Measurements from ENCODE around the gene CD86.
"Not testable (repeated sequence)": the region's sequence is repeated elsewhere in the genome, so short reads cannot be mapped to it uniquely, and the experiment has no call there.

Gene CD86

GRCh38 chr3:122055215-122055614 lies at the start of gene CD86:
Gene CD86, plus strand, starts transcription at chr3:122055362. Its CDS starts 128 bp downstream, at chr3:122055490.
- DNase-seq, result no peak

DNA sequence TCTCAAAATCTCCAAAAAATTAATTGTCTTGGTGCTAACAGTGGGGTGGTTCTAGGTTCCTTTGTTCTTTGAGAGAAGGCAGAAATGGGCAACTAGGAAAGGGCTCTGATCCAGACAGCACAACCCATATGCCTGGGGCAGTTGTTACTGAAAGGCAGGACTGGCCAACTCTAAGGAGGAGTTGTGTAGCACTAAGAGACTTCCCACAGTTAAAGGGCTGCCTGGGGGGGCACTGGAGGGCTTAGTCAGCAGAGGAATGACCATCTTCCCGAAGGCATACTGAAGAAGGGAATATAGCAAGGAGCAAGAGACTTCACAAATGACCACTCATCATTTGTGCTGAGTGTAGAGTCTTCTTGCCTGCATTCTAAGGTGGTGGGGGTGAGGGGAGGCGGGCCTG lies 48.9 kb upstream of the CD86 start:
- DNase-seq, result no peak

GRCh38 chr3:122008166-122008565 lies 47.0 kb upstream of the CD86 start:
- DNase-seq, result no peak

DNA sequence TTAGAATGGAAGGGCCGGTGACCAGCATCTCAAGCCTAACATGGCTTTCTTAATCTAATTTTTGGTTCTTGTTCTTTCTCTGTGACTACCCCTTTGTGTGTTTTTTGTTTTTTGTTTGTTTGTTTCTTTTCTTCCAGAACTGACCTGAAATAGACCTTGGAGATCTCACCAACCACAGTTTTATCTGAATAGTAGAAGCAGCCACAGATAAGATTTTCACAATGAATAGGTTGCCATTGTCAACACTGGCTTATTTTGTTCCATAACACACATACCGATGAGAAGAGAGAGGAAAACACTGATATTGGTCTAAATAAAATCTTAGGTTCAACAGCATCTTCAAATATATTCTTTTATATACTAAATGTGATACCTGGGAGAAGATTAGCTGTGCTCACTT lies 44.7 kb upstream of the CD86 start:
- DNase-seq, result no peak

GRCh38 chr3:122011396-122011795 lies 43.8 kb upstream of the CD86 start:
- DNase-seq, result no peak

GRCh38 chr3:122012821-122013220 lies 42.3 kb upstream of the CD86 start:
- DNase-seq, result no peak

GRCh38 chr3:122013448-122013925 lies 41.7 kb upstream of the CD86 start:
- DNase-seq, result no peak

DNA sequence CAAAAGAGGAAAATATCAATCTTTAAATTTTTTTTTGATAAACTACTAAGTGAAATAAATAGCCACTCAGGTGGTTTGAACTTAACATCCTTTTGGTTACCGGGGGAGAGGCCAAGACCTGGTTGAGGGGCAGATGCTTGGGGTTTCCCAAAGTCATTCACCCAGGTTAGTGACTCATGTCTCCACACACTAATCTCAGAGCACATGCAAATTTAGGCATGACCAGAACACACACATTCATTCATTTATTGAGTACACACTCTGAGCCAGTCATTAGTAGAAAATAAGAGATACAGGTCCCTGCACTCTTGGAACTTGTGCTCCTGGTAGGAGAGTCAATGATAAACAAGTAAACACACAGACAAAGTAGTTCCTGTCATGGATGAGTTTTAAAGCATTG lies 40.4 kb upstream of the CD86 start:
- DNase-seq, result no peak

DNA sequence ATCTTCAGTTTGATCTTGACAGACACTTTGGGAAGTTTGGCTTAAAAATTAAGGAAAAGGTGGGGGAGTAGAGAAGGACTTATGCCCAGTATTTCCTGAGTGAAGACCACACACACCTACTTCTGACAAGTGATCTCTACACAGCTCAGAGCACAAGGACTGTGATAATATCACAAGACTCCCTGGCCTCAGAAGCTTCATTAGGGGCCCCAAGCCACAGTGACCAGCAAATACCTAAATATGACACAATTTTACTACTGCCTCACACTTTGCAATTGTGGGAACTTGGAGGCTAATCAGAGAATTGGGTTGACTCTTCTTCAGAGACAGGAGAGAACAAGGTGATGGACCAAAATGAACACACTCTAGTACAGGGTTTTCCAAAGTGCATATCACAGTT lies 35.7 kb upstream of the CD86 start:
- DNase-seq, result no peak

DNA sequence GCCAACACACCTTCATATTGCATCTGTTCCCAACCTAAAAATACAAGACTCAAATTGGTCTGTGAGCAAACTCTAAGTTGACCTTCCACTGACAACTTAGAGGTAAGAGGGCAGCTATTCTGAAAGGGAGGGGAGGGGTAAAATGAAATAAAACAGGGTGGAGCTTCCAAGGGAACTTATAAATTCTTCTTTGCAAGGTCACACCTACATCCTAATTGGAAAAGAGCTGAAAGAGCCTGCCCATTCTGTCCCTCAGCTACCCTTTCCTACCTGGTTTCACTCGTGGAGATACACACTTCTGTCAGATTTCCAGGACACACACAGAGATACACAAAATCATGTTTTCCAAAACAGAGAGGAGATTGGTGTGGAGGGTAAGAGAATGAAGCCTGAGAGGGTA lies 34.1 kb upstream of the CD86 start:
- DNase-seq, result no peak

GRCh38 chr3:122021811-122022401 lies 33.3 kb upstream of the CD86 start, which contains the start of gene ILDR1:
Gene ILDR1, minus strand, starts transcription at chr3:122022247. Its CDS starts 170 bp downstream, at chr3:122022077.
- no peak for DNase-seq

GRCh38 chr3:122023335-122023910 lies 31.7 kb upstream of the CD86 start:
- no peak for DNase-seq

DNA sequence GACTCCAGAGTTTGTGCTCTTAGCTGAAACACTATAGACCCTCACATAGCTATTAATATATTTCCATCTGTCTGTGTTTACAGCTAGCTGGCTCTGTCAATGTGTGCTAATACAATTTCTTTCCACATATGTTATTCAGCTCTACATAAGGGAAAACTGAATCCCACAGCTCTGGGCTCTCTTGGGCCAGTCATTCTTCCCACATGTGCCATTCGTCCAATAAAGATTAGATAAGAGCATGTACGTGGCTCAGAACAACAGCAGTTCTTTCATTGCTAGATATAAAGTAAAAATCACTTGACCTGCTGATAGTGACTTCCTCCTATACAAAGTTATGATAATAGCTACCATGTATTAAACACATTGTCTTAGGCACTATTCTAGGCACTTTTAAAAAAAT lies 30.4 kb upstream of the CD86 start:
- DNase-seq, result no peak

DNA sequence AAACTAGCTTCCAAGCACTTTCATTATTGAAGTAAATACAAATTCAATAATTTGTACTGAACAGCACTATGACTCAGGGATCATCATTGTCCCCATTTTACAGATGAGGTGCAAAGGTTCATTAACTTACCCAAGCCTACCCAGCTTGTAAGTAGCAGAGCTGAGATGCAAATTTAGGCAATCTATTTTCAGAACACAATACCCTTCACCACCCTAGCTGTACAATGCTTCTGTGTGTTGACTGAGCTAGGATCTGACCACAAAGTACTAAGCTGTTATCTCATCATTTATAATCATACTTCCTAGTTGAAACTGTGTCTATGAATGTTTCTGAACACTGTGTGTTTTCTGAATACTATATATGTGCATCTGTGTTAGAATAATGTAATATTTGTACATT lies 29.9 kb upstream of the CD86 start:
- no peak for DNase-seq

DNA sequence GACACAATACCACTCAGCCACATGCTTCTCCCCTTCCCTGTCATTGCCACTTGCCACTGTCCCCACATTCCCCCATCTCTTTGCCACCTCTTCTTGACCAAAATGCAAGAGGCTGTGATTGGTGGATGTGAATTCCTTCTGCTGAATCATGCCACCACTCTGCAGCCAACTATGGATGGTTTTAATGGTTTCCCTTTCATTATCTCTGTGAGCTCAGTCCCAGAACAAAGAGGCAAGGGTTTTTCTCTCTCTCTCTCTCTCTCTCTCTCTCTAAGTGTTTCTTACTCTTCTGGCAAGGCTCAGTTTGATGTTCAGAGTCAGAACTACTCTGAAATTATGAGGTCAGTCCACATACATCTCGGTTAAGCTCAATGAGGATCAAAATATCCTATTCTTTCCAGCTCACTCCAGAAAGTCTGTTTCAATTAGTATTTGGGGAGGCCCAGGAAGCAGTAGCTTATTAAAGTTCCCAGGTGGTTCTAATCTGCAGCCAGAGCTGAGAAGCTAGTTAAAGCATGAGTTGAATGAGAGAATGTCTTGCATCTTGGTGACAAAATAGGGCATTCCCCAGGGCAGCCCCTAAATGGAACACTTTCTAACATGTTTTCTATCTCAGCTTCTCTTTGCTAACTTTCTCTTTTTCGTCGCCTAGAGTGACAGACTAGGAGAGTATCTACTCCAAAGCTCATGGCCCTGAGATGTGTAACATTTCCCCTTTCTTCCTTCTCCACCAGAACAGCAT lies 24.6 kb upstream of the CD86 start:
- no peak for DNase-seq

DNA sequence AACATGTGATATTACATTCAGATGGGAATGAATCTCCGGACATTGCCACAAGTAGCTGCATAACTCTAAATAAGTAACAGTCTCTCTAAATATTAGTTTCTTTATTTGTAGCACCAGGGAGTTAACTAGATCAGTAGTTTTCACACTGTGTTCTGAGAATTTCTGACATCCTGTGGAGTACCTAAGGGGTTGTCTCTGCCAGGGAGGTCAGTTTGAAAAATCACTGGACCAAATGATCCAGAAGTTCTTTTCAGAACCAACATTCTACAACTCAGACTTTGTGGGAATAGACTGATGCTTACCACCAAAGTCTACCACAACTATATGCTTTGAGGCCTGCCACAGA lies 24.1 kb upstream of the CD86 start:
- no peak for DNase-seq

GRCh38 chr3:122032531-122032930 lies 22.6 kb upstream of the CD86 start:
- no peak for DNase-seq

DNA sequence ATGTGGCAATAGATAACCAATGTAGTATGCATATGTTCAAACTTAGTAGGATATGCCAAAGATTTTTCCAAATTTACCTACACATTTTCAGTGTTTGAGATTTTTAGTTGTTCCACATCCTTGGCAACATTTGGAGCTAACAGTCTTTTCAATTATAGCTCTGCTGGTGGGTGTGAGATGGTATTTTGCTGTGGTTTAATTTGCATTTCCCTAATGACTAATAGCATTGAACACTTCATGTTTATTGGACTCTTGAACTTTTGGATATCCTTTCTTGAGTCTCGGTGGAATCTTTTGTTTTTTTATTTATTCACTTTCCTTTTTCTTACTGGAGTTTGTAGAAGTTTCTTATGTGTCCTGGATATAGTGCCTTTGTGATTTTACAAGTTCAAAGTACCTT lies 22.1 kb upstream of the CD86 start:
- DNase-seq, result no peak

GRCh38 chr3:122047296-122047695 lies 7.9 kb upstream of the CD86 start:
- DNase-seq, result not testable (repeated sequence)

DNA sequence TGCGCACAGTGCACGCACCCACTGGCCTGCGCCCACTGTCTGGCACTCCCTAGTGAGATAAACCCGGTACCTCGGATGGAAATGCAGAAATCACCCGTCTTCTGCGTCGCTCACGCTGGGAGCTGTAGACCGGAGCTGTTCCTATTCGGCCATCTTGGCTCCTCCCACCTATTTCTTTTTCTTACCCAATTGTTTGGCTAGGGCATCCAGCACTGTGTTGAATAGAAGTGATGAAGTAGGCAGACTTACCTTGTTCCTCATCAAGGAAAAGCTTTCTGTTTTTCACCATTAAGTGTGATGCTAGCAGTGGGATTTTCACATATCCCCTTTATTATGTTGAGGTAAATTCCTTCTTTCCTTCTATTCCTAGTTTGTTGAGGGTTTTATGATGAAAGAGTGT lies 7.4 kb upstream of the CD86 start:
- not testable (repeated sequence) for DNase-seq

DNA sequence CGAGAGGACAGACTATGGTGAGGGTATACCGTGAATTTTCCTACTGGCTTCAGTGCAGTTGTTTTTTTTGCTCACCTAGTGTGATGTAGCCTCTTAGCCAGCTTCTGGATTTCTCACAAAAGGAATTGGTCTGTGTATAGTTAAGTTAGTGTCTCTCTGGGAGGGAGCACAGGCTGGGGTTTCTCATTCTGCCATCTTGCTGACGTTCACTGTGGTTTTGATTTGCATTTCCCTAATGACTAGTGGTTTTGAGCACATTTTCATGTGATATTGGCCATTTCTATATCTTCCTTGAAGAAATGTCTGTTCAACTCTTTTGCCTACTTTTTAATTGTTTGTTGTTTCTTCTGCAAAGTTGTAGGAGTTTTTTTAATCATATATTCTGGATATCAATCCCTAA lies 2.2 kb upstream of the CD86 start:
- DNase-seq, result no peak

DNA sequence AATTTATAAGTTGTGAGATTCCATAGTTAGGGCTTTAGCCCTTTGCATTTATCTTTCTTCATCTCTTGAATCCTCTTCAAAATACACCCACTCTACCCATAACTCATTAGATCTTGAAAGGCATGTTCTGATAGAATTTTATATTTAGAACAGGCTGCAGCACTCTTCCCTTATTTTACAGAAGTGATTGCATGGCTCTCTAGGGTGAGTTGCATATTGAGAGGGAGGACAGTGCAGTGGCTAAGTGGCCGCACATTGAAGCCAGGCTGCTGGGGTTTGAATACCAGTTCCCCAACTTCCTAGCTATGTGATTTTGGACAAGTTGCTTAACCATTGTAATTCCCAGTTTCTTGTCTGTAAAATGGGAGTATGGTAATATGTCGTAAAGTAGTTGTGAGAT lies 2.5 kb downstream of the CD86 start:
- no peak for DNase-seq

- DNase-seq, result no peak
These were observed 3.1 kb downstream of the CD86 start for GRCh38 chr3:122058294-122058693.

DNA sequence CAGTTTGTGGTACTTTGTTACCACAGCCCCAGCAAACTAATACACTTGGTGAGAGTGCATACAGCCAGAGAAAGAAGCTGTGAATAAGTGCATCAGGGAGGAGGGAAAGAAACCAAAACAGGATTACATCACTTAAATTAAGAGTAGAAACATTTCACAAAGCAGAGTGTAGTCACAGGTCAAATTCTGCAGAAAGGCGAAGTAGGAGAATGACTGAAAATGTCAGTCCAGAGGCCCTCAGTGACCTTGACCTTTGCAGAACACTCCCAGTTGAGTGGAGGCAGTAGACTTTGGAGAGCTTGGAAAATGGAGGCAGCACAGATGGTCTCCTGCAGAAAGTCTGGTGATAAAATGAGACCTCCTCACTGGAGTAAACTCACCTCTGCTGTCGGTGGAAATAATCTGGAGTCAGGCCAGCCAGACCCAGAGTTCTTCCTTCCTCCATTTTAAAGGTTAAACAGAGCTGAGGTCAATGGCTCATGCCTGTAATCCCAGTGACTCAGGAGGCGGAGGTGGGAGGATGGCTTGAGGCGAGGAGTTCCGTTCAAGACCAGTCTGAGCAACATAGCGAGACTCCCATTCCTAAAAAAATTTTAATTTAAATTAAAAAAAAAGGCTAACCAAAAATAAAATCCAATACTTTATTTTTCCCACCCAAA lies 5.0 kb downstream of the CD86 start:
- DNase-seq, result no peak
